ENCODE results near the gene RTP5. TPM values are rescaled to one million over a fixed set of nuclear protein-coding genes. Genes with fewer than 3 reads are reported as not detected.

The RTP5 gene
- total and polyA plus RNA-seq, 2 donors (not counting 1 experiment from before 2014, with no cell fraction given): not detected

- no peaks in the 10 kb centered on the region for H3K4me1 ChIP-seq (ENCODE audit: control insufficient read depth, extremely low read depth, insufficient read depth, low read length)
- H3K79me2 ChIP-seq (ENCODE audit: control insufficient read depth, insufficient read depth, low read length): no peaks in the 10 kb centered on the region
- no peaks in the 10 kb centered on the region for H3K36me3 ChIP-seq (ENCODE audit: control insufficient read depth, insufficient read depth, low read length)
- H3K9me3 ChIP-seq (ENCODE audit: control insufficient read depth, insufficient read depth, low read depth, low read length): no peaks in the 10 kb centered on the region
- no peaks in the 10 kb centered on the region for H4K20me1 ChIP-seq (ENCODE audit: control insufficient read depth, extremely low read depth, insufficient read depth, low read length)
- no peak overlapping the region for H3K4me2 ChIP-seq (ENCODE audit: extremely low read depth, insufficient read depth, low read length)
- TF ChIP-seq CTCF (conservative IDR thresholded peaks at IDR 0.05 in 1 of 2, IDR thresholded peaks at IDR 0.05 in 1 of 2; ENCODE audit: low read depth in 1 of 2, low read length in 2 of 2) (no peak), EZH2 (IDR thresholded peaks at IDR 0.05; ENCODE audit: low read length, missing control alignments) (peak; percentile 6)
- H3K27me3 ChIP-seq (ENCODE audit: control insufficient read depth, insufficient read depth, low read length): peaks cover 3% of the 10 kb centered on the region
- H3K9ac ChIP-seq (ENCODE audit: insufficient read depth, low read length): no peak overlapping the region
- no peak for DNase-seq (ENCODE audit: low read depth in 2 of 2)
- no peak overlapping the region for H2AFZ ChIP-seq (ENCODE audit: low read length)
- H3K27ac ChIP-seq (ENCODE audit: insufficient read depth, low read length): no peak overlapping the region
- no peak overlapping the region for H3K4me3 ChIP-seq (replicated peaks in 1 of 4; ENCODE audit: control extremely low read depth in 1 of 4, insufficient read depth in 1 of 4, low read depth in 3 of 4, low read length in 4 of 4)
Observed at GRCh38 chr2:241902357-241902991, 32.9 kb downstream of the RTP5 start.

- Histone ChIP-seq H3K9me3 (ENCODE audit: control insufficient read depth, insufficient read depth, low read depth, low read length) (no peaks in the 10 kb centered on the region), H3K4me1 (ENCODE audit: control insufficient read depth, extremely low read depth, insufficient read depth, low read length) (no peaks in the 10 kb centered on the region), H2AFZ (ENCODE audit: low read length) (no peak overlapping the region), H3K9ac (ENCODE audit: insufficient read depth, low read length) (no peak overlapping the region), H3K4me3 (replicated peaks in 1 of 4; ENCODE audit: control extremely low read depth in 1 of 4, insufficient read depth in 1 of 4, low read depth in 3 of 4, low read length in 4 of 4) (no peak overlapping the region), H3K36me3 (ENCODE audit: control insufficient read depth, insufficient read depth, low read length) (no peaks in the 10 kb centered on the region), H3K4me2 (ENCODE audit: extremely low read depth, insufficient read depth, low read length) (no peak overlapping the region), H4K20me1 (ENCODE audit: control insufficient read depth, extremely low read depth, insufficient read depth, low read length) (no peaks in the 10 kb centered on the region), H3K27me3 (ENCODE audit: control insufficient read depth, insufficient read depth, low read length) (peaks cover 3% of the 10 kb centered on the region), H3K27ac (ENCODE audit: insufficient read depth, low read length) (no peak overlapping the region), H3K79me2 (ENCODE audit: control insufficient read depth, insufficient read depth, low read length) (no peaks in the 10 kb centered on the region)
- TF ChIP-seq CTCF (conservative IDR thresholded peaks at IDR 0.05 in 1 of 2, IDR thresholded peaks at IDR 0.05 in 1 of 2; ENCODE audit: low read depth in 1 of 2, low read length in 2 of 2) (no peak), EZH2 (IDR thresholded peaks at IDR 0.05; ENCODE audit: low read length, missing control alignments) (no peak)
- no peak for DNase-seq (ENCODE audit: low read depth in 2 of 2)
Observed at GRCh38 chr2:241903121-241904010, 33.8 kb downstream of the RTP5 start.

- Histone ChIP-seq H3K27me3 (ENCODE audit: control insufficient read depth, insufficient read depth, low read length) (peaks cover 3% of the 10 kb centered on the region), H3K79me2 (ENCODE audit: control insufficient read depth, insufficient read depth, low read length) (no peaks in the 10 kb centered on the region), H3K9me3 (ENCODE audit: control insufficient read depth, insufficient read depth, low read depth, low read length) (no peaks in the 10 kb centered on the region), H2AFZ (ENCODE audit: low read length) (no peak overlapping the region), H3K4me2 (ENCODE audit: extremely low read depth, insufficient read depth, low read length) (no peak overlapping the region), H3K4me3 (replicated peaks in 1 of 4; ENCODE audit: control extremely low read depth in 1 of 4, insufficient read depth in 1 of 4, low read depth in 3 of 4, low read length in 4 of 4) (no peak overlapping the region), H4K20me1 (ENCODE audit: control insufficient read depth, extremely low read depth, insufficient read depth, low read length) (no peaks in the 10 kb centered on the region), H3K4me1 (ENCODE audit: control insufficient read depth, extremely low read depth, insufficient read depth, low read length) (no peaks in the 10 kb centered on the region), H3K9ac (ENCODE audit: insufficient read depth, low read length) (no peak overlapping the region), H3K27ac (ENCODE audit: insufficient read depth, low read length) (no peak overlapping the region), H3K36me3 (ENCODE audit: control insufficient read depth, insufficient read depth, low read length) (no peaks in the 10 kb centered on the region)
- no peak for DNase-seq (ENCODE audit: low read depth in 2 of 2)
- no peak for TF ChIP-seq CTCF (conservative IDR thresholded peaks at IDR 0.05 in 1 of 2, IDR thresholded peaks at IDR 0.05 in 1 of 2; ENCODE audit: low read depth in 1 of 2, low read length in 2 of 2)
- no peak for TF ChIP-seq EZH2 (IDR thresholded peaks at IDR 0.05; ENCODE audit: low read length, missing control alignments)
Observed at GRCh38 chr2:241904011-241904718, 34.6 kb downstream of the RTP5 start.

Measured in fibroblast of lung (primary cell).